HG03139 (cell line): ENCODE data around the gene PCNX1.

Source experiments
- ATAC-seq: cut with Tn5 transposase; IDR thresholded peaks from one replicate; pipeline ENCODE4 v1.9.1; 2021; ENCODE audit not compliant: unreplicated experiment

The PCNX1 gene

DNA sequence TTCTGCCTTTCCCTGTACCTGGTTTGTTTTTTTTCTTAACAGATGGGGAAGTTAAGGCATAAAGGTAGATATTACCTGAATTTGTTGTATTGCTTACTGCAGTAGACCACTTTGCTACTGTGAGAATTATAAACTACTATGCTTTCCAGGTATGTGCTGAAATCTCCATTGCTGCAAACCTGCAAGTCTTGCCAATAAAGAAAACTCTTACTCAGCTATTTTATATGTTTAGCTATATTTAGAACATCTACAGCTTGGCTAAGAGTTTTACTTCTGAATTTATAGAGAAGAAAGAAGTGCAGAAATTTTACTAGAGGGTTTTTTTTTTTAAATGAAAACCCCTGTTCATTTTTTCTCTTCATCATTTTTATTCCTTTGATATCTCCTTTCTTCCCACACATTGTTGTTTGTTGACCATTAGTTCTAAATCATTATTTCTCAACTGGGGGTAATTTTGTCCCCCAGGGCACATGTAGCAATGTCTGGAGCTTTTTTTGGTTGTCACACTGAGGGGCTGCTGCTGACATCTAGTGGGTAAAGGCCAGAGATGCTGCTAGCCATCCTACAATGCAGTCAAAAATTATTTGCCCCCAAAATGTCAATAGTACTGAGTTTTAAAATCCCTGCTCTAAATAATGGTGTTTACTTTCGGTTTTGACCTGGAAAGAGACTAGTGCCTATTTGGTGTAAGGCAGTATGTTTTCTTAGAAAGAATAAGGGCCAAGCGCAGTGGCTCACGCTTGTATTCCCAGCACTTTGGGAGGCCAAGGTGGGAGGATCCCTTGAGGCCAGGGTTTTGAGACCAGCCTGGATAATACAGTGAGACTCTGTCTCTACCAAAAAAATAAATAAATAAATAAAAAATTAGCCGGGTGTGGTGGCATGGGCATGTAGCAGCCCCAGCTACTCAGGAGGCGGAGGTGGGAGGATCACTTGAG, 48.6 kb downstream of the PCNX1 start:
- no peak for ATAC-seq

DNA sequence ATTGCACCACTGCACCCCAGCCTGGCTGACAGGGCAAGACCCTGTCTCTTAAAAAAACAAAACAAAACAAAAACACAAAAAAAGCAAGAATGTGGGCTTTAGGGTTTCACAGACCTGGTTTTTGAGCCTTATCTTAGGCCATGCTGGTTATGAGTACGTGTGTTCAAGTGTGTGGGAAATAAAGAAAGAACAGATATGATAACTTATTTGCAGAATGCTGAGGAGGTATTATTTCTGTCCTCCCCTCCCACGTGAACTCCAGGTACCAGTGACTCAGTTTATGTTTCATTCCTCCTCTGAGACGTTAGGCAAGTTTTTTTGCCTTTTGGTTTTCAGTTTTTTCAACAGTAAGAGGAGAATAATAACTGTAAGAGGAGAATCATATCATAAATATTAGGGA, 49.3 kb downstream of the PCNX1 start:
- no peak for ATAC-seq

DNA sequence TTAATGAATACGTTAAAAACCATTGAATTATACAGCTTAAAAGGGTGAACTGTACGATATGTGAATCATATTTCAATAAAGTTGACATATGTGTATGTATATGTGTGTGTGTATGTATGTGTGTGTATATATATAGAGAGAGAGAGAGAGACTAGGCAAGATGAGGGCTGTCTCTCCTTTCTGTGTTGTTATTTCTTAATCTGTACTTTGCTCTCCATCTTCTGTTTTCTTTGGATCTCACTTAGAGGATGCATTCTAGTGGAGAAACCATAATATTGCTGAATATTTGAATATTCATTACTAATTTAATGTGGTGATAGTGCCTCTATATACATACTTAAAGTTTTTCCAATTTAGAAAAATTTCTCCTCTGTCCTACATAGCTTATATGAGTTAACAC, 50.5 kb downstream of the PCNX1 start:
- no peak for ATAC-seq

DNA sequence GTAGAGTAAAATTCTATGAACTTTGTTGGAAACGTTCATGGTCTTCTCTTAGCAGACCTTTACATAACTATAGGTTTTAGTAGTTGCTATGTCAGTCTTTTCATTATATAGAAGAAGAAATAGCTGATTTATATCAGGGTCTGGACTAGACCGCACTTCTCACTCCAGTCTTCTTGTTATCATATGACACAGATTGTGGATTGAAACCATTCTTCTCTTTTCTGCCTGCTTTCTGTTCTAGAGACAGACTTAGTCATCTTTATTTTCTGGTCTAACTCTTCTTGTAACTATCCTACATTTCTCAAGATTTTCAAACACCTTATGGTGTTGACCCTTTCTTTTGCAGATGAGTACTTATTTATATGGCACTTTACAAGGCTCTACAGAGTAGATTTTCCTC, 55.7 kb downstream of the PCNX1 start:
- no peak for ATAC-seq

DNA sequence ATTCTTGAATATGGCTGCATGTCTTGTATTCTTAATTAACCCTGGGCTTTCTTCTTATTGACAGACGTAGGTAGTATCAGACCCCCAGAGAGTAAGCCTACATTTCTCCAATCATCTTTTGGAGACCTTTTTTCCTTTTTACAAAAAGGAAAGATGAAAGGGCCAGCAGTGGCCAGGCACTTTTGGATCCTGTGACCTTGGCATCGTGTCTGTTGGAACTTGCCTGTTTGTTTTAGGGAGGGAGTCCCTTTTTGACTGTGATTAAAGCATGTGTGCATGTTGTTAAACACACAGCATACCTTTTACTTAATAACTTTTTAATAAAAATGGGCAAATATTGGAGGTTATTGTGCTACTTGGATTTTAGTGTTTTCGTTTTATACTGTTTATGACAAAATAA, 57.2 kb downstream of the PCNX1 start:
- no peak for ATAC-seq

DNA sequence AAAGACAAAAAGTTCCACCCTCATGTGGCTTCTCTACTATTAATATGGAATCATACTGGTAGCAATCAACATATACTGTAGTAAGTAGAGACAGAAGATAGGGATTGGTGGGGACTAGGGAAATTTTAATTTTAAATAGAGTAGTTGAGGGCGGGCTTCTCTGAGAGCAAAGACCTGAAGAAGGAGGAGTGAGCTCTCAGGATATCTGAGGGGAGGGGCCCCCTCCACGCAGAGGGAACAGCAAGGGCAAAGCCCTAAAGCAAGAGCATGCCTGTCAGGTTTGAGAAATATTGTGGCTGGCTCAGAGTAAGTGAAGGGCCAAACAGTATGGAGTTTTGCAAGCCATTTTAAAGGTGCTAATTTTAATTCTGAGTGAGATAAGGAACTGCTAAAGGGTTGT, 64.3 kb downstream of the PCNX1 start:
- no peak for ATAC-seq

DNA sequence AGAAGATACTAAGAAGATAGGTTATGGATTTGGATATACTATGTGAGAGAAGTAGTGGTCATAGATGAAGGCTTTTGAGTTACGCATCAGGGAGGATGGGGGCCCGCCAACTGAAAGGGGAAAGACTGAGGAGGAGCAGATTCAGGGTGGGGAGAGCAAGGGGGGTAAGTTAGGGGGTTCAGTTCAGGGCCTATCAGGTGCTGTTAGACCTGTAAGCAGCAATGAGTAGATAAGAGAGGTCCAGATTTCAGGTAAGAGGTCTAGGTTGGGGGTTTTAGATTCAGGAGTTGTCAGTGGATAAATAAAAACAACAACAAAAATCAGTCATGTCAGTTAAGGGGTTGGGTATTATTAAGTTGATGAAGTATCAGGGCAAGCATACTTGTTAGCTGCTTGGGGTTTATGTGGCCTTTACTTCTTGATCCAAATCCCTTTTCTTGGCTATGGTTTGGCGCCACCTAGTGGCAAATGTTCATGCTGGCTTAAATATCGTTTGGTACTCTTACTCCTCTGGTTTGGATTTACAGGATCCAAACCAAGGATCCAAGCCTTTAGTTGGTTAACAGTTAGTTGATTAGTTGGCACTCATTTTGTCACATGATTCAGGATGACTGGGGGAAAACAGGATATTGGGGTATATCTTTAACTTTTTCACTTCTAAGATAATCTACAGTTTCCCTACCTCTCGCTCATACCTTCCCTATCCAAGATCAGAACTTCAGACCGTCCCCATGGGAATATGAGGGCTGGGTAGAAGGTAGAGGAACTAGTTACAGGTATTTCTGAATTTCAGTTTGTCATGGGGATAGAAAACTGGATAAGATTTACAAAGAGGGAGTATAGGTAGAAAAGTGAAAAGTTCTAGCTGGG, 65.1 kb downstream of the PCNX1 start:
- no peak for ATAC-seq

DNA sequence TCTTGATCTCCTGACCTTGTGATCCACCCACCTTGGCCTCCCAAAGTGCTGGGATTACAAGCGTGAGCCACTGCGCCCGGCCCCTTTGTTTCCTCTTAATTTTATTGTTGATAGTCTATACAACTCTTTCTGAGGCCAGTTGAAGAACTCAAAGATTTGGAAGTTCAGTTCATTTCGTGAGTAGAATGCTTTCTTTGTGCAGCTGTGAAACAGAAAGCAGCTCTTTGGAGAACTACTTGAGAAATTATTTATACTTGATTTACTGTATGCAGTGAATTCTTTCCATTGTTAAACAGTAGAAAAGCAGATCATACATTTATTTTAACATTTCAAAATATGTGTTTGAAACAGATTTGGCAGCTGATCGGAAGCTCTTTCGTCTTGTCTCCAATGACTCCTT, 69.3 kb downstream of the PCNX1 start:
- no peak for ATAC-seq

DNA sequence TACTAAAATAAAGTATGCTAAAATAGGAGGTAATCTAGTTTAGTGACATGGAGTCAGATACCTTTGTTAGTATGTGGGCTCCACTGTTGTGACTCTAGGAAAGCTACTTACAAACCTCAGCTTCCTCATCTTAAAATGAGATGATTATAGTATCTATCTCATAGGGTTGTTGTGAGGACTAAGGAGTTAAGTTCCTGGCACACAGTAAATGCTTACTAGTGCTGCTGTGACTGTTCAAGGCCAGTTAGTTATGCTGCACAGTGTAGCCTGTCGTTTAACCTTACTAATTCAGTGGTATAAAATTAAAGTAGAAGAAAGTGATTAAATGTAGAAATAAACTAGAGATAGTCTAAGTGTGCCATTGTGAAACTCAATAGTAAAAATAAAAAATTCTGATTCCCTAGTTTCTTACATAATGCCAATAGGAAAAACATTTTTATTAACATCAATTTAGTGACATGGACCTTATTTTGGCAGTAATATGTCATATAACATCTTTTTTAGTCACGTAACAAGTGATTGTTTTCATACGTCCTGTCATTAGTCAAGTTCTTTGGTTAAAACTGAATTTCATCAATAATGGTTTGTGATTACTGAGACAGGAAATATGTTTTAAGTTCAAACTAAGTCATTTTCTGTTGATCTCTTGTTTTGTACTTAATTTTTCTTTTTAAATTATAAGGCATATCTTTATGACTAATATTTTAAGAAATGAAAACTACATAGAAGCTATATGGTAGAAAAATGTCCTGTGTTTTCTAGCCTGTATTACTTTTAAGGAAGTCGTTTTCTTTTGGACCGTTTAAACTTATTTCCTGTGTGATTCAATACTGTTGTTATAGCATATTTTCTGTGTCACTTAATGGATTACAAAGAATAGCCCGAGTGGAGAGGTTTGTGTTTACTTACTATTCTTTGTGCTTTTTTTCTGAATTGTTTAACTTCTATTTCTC, 74.0 kb downstream of the PCNX1 start:
- ATAC-seq, result no peak

DNA sequence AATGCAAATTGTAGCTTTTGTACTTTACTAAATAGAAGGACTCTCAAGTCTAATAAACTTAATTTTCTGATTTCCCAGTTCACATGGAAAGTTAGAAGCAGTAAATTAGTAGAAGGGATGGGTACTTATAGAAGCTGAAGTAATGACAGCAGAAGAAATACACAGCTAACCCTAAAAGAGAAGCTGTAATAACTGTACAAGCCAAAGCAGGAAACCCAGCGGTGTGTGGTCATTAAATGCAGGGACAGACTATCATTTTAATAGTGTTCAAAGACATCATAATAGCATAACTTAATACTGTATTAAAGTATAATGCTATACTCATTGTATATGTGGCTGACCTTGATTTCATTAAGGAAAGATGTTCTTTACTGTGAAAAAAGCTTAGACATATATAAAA, 74.9 kb downstream of the PCNX1 start:
- ATAC-seq, result no peak

DNA sequence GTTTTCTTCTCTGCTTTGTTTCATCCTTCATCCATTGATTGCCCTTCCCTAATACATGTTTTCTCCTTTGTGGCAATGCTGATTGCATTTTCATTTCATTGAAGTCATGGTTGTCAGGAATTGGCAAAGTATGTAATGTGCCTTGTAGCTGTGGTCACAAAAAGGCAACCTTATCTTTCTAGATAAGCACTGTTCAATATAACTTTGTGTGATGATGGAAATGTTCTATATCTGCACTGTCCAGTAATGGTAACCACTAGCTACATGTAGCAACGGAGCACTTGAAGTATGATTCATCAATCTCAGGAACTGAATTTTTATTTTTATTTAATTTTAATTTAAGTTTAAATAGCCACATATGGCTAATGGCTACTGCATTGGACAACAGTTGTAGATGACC, 79.8 kb downstream of the PCNX1 start:
- ATAC-seq, result no peak

DNA sequence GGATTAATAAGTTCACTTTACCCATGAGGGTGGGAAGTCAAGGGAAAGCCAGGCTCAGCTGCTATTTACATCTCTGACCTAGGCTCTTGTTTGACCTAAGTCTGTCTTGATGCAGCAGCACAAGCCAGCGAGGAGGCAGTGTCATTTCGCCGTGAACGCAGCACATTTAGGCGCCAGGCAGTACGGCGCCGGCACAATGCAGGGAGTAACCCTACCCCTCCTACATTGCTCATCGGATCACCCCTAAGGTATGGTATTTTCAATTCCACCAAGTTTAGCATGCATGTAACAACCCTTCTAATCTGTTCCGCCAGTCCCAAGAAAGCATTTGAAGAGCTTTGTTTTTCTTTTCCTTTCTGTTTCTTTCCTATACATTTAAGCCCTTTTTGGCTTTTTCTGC, 81.2 kb downstream of the PCNX1 start:
- no peak for ATAC-seq

DNA sequence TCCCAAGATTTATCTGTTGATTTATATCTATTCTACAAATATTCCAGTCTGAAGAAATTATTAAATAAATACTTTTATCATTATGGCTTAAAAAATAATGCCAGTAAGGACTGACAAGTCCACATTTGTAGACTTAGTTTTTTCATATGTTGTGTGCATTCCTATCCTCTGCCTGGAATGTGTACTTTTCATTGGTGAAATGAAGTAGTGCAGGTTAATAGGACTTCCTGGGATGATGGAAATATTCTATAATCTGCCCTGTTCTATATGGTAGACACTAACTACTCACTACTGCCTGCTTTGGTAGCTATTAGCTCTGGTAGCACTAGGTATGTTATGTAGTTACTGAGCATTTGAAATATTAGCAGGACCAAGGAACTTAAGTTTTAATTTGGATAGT, 86.7 kb downstream of the PCNX1 start:
- no peak for ATAC-seq

DNA sequence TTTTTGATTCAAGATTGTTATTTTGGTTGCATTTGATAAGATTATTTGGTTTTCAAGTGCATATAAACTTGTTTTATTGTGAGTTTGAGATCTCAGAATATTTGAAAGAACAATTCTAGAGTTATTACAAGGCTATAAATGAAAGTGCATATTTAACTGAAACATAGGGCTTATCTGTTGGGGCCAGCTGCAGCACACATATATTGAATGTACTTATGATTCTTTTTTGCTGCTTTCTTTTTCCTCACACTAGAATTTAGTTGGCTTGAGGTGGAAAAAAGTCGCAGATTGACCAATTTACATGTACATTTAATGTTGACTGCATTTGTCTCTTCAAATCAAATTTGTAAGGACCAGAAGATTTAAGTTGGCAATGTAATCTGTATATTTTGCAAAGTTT, 88.0 kb downstream of the PCNX1 start:
- no peak for ATAC-seq

DNA sequence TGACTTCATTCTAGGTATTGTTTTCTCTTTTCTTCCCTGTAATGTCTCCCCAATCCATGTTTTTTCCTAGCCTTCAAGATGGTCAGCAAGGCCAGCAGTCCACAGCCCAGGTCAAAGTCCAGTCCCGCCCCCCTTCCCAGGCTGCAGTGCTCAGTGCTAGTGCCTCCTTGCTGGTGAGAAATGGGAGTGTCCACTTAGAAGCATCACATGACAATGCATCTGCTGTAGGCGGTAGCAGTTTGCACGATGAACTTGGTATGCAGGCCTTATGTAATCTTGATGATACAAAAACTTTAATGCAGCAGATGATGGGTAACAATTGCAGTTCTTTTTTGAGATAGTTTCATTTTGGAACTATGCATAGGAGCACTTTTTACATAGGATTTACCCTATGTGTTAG, 88.4 kb downstream of the PCNX1 start:
- ATAC-seq, result no peak

DNA sequence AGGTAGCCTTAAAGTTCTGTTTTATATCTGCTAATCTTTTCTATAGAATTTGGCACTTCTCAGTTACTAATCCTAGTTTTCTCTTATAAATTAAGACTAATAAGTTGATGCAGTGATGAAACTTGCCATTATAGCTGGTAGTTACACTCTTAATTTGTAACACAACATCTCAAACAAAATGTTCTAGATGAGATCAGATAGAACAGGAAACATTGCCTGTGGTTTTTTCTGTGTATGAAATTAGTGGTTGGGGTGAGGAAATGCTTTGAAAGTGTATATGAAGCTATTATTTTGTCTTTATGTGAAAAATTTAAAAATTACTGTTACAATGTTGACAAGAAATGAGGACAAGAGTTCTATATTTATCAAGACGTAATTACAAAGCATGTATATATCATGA, 91.9 kb downstream of the PCNX1 start:
- ATAC-seq, result no peak

DNA sequence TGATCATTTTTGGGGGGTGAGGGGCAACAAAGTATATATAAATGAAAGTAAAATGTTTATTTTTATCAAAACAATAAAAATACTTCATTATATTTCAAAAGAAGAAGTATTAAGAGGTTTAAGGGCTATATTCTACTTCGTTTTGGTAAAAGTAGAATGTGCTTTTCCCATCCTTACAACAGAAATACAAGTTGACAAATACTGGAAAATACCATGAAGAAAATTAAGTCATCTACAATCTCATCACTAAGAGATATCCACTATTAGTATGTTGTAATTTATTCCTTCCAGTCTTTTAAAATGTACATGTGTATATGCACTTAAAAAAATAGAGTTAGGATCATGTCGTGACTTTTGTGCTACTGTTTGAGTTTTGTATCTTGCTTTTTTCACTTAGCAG, 92.8 kb downstream of the PCNX1 start:
- ATAC-seq, result no peak

DNA sequence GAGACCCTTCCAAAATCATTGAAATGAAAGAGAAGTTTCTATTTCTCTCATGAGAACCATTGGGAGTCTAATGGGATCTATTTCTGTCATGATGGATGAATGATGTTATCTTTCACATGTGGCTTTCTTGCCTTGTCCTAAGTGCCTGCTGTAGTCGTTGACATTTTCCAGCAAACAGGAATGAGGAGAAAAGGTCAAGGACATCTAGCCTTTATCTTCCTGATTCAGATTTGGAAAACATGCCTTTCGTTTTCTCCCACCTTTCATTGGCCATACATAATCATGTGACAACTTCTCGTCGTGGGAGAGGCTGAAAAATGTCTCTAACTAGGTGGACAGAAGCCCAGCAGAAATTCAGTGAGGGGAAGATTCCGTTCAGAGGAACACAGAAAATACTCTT, 94.5 kb downstream of the PCNX1 start:
- no peak for ATAC-seq

DNA sequence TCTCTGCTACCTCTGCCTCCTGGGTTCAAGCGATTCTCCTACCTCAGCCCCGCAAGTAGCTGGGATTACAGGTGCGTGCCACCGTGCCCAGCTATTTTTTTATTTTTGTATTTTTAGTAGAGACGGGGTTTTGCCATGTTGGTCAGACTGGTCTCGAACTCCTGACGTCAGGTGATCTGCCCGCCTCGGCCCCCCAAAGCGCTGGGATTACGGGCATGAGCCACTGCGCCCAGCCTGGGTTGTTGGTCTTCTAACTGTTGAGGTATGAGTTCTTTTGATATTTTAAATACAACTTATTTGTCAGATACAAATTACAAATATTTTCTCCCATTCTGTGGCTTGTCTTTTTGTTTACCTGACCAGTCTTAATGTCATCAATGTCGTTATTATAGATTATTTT, 95.9 kb downstream of the PCNX1 start:
- no peak for ATAC-seq

DNA sequence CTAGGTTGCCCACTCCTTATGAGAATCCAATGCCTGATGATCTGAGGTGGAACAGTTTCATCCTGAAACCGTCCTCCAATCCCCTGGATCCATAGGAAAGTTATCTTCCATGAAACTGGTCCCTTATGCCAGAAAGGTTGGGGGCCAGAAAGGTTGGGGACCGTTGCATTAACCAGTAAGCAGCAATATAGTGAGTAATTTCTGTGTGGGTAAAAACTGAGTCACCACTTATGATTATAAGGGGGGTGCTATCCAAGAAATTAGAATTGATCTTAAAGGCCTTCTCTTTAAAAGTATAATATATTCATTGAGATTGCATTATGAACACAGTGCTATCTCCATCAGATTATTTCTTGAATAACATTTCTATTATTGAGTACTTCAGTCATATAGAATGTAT, 97.2 kb downstream of the PCNX1 start:
- no peak for ATAC-seq

DNA sequence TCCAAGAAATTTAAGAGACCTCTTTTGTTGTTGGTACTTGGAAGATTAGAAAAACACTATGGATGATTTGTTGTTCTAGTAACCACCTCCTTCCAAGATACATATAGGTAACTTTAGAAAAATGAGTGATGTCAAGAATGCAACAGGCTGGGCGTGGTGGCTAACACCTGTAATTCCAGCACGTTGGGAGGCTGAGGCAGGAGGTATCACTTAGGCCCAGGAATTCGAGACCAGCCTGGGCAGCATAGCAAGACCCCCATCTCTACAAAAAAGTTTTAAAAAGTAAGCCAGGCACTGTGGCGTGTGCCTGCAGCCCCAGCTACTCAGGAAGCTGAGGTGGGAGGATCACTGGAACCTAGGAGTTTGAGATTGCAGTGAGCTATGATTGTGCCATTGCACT, 97.8 kb downstream of the PCNX1 start:
- ATAC-seq, result no peak
